Activated gamma-delta T cell treated with anti-CD3 and anti-CD28 coated beads, Interleukin-2, amount 50 U/mL, for 16 hours (primary cell): ENCODE measurements around the gene OVOL2.
"Not testable (repeated sequence)": the region's sequence is repeated elsewhere in the genome, so short reads cannot be mapped to it uniquely, and the experiment has no call there.

Experiments
- DNase-seq: peaks from one replicate; pipeline ENCODE4 v3.0.0-alpha.2; 2020; ENCODE audit warnings: low read depth

OVOL2 gene

DNA sequence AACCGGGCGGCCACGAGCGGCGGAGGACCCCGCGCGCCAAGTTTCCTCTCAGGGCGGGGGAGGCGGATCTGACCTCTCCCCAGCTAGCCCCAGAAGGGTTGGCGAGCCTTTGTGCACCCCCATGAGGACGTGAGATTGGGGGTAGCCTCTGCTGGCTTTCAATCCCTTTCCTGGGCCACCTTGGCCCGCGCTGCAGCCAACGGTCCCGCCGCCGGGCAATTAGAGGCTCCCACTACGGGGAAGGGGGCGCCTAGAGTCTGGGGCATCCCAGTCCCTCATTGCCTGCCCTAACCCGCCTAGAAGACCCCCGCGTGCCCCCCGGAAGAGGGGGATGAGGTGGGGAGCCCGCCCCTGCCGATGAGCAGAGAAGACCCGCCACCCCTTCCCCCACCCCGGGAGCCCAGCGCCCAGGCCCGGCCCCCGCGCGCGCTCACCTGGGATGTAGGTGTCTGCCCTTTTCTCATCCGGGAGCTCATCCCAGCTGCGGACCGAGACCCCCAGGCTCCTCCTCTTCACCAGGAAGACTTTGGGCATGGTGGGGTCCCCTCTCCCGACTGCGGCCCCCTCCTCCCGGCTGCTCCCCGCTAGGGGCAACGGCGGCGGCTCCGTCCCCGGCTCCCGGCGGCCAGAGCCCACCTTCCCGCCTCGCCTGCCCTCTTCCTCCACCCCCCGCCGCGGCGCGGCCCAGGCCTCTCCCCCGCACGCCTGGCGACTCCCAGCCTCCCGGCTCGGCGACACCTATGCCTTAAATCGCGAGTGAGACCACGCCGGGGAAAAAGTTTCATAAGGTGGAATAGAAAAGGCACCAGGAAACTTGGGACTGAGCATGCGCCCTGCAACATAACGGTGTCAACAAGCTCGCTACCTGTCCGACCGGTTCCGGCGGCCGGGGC is at the start of gene OVOL2:
Gene OVOL2 (minus strand): TSS at position 816 of the 893 bp plus-strand sequence. CDS start 282 bp downstream, at position 534.
- DNase-seq: no peak

DNA sequence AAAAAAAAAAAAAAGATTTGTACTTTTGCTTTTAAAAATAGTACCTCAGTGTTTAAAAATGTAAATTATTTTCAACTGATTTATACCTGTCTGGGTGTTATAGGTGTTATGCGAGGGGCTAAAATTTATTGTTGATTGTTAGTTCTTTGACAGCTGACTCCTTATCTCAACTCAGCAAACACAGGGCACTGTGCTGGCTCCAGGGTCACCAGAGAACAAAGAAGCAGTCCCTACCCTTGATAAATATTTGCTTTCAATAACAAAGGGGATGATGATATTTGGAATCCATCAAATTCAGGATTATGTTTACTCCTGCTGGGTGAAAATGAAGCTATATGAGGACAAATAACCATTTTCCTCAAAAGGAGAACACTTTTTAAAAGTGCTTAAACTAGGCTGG is 45.8 kb upstream of the OVOL2 start:
- no peak for DNase-seq

- DNase-seq: no peak
Measured at GRCh38 chr20:18101125-18101810, 43.6 kb upstream of the OVOL2 start.

- DNase-seq: not testable (repeated sequence)
Measured at GRCh38 chr20:18100569-18100968, 42.9 kb upstream of the OVOL2 start.

- no peak for DNase-seq
Measured at GRCh38 chr20:18094191-18094590, 36.5 kb upstream of the OVOL2 start.

DNA sequence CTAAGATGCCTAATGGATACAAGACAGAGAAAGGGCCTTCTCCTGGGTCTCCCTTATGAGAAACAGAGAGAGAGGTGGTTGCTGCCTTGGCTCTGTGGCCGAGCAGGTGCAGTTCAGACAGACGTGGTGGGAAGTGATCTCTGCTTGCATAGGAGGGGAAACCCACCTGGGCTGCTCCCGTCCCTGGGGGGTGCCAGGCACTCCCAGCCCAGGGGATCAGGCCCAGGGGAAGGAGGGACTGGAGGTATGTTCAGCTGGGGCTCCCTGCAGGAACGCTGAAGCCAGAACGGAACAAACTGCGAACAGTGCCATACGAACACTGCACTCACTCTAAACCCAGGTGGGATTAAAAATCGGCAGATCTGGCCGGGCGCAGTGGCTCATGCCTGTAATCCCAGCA is 35.7 kb upstream of the OVOL2 start:
- DNase-seq: no peak

- DNase-seq: no peak
Measured at GRCh38 chr20:18092890-18093289, 35.2 kb upstream of the OVOL2 start.

- DNase-seq: no peak
Measured at GRCh38 chr20:18091623-18092022, 33.9 kb upstream of the OVOL2 start.

DNA sequence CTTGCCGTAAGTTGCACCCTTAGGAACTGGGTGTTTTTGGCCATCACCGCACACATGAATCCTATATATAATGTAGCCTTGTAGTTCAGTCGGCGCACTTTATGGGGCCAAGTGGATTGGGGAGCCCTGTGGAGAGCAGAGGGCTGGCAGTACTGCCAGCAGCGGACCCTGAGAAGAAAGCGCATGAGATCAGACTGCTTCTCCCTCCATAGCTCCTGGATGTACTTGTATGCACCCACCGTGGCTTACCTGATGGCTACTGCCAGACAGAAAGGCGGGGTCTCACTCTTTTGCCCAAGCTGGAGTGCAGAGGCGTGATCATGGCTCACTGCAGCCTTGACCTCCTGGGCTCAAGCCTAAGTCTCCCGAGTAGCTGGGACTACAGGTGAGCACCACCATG is 32.8 kb upstream of the OVOL2 start:
- no peak for DNase-seq

- no peak for DNase-seq
Measured at GRCh38 chr20:18090044-18090443, 32.3 kb upstream of the OVOL2 start.

- not testable (repeated sequence) for DNase-seq
Measured at GRCh38 chr20:18088841-18089240, 31.1 kb upstream of the OVOL2 start.

DNA sequence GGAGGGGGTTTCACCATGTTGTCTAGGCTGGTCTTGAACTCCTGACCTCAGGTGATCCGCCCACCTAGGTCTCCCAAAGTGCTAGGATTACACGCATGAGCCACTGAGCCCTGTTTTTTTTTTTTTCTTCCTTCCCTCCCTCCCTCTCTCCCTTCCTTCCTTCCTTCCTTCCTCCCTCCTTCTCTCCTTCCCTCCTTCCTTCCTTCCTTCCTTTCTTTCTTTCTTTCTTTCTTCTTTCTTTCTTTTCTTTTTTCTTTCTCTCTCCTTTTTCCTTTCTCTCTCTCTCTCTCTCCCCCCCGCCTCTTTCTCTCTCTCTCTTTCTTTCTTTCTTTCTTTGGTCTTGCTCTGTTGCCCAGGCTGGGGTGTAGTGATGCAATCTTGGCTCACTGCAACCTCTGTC is 30.6 kb upstream of the OVOL2 start:
- not testable (repeated sequence) for DNase-seq

- no peak for DNase-seq
Measured at GRCh38 chr20:18087054-18087453, 29.3 kb upstream of the OVOL2 start.

- DNase-seq: not testable (repeated sequence)
Measured at GRCh38 chr20:18080836-18081235, 23.1 kb upstream of the OVOL2 start.

DNA sequence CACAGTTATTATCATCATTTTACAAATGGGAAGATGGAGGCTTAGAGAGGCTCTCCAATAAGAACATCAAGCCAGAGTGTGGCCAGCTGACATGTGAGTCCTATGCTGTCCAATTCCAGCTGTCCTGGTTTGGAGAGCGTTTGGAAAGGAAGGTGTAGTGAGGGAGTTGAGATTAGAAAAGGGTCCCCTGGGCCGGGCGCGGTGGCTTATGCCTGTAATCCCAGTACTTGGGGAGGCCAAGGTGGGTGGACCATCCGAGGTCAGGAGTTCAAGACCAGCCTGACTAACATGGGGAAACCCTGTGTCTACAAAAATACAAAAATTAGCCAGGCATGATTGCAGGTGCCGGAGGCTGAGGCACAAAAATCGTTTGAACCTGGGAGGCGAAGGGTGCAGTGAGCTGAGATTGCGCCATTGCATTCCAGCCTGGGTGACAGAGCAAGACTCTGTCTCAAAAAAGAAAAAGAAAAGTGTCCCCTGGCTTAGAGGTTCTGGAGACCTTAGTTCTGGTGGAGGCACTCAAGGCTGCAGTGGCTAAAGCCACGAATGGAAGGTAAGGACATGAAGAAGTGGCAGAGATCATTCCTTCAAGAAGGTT is 22.1 kb upstream of the OVOL2 start:
- DNase-seq: no peak

- DNase-seq: no peak
Measured at GRCh38 chr20:18077157-18077556, 19.4 kb upstream of the OVOL2 start.

- DNase-seq: no peak
Measured at GRCh38 chr20:18072532-18072931, 14.8 kb upstream of the OVOL2 start.

GRCh38 chr20:18066421-18067333 is 9.0 kb upstream of the OVOL2 start:
- DNase-seq: no peak

DNA sequence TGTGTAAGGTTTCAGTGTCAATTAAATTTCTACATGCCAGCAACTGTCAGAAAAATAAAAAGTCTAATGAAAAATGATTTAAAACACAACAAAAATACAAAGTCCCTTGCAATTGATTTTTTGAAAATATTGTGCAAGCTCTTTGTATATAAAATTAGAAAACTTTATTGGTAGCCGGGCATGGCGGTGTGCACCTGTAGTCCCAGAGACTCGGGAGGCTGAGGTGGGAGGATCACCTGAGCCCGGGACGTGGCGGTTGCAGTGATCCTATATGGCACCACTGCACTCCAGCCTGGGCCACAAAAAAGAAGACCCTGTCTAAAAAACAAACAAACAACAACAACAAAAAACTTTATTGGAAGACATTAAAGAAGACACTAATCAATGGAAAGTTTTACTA is 6.0 kb upstream of the OVOL2 start:
- no peak for DNase-seq

GRCh38 chr20:18059603-18060002 is 1.9 kb upstream of the OVOL2 start:
- DNase-seq: no peak

GRCh38 chr20:18058661-18059467 is 1.1 kb upstream of the OVOL2 start:
- no peak for DNase-seq
